CD4-positive, alpha-beta T cell treated with Interferon gamma for 1 hour (primary cell): ENCODE data around the gene C22orf31.
"Not testable (repeated sequence)": the region's sequence is repeated elsewhere in the genome, so short reads cannot be mapped to it uniquely, and the experiment has no call there.

ENCODE experiments used
- DNase-seq: peaks from one replicate; pipeline ENCODE4 v3.0.0-alpha.2; 2020

C22orf31 gene

DNA sequence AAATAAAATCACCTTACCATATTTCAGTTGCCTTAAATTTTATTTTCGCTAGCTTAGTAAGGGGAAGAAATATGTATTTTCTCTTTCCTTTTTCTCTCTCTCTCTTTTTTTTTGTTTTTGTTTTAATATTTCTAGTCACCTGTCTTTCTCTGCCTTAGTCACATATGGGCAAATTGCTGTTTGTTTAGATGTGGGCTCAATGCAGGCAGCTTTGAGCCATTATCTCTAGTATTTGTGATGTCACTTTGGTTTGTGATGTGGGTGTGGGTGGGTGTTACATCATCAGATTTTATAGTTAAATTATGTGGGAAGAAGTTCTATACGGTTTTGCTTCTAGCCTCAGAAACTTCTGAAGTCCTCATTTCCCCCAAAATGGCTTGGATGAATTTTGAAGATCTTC is at the start of gene C22orf31:
C22orf31 (minus strand) TSS at position 59 of the 400 bp plus-strand sequence; CDS start at position 20, 39 bp downstream.
- DNase-seq, result no peak

GRCh38 chr22:29110946-29111345 is 49.3 kb upstream of the C22orf31 start:
- DNase-seq, result no peak

GRCh38 chr22:29109822-29110221 is 48.2 kb upstream of the C22orf31 start:
- no peak for DNase-seq

GRCh38 chr22:29108137-29108536 is 46.5 kb upstream of the C22orf31 start:
- DNase-seq, result no peak

- no peak for DNase-seq
Observed at GRCh38 chr22:29106839-29107238, 45.2 kb upstream of the C22orf31 start.

DNA sequence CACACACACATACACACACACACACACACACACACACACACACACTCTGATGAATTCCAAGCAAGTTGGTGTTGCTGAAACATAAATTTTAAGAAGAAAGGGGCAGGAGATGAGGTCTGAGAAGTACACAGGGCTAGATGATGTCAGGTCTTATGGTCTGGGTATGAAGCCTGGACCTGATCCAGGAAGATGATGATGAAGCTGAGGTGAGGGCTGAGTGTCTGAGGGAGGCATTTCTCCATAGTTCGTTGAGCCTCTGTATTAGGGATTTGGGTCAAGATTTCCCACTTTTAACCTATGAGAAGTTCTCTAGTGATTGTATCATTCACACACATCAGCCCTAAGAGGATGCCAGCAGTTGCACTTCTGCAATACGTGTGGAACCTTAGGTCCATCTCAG is 43.8 kb upstream of the C22orf31 start:
- no peak for DNase-seq

GRCh38 chr22:29103121-29103520 is 41.5 kb upstream of the C22orf31 start:
- no peak for DNase-seq

- DNase-seq, result no peak
Observed at GRCh38 chr22:29102300-29102699, 40.7 kb upstream of the C22orf31 start.

GRCh38 chr22:29098296-29098695 is 36.7 kb upstream of the C22orf31 start:
- no peak for DNase-seq

GRCh38 chr22:29096736-29097669 is 35.4 kb upstream of the C22orf31 start:
- DNase-seq, result no peak

GRCh38 chr22:29095459-29095858 is 33.8 kb upstream of the C22orf31 start:
- DNase-seq, result no peak

- DNase-seq, result no peak
Observed at GRCh38 chr22:29093501-29094300, 32.1 kb upstream of the C22orf31 start.

DNA sequence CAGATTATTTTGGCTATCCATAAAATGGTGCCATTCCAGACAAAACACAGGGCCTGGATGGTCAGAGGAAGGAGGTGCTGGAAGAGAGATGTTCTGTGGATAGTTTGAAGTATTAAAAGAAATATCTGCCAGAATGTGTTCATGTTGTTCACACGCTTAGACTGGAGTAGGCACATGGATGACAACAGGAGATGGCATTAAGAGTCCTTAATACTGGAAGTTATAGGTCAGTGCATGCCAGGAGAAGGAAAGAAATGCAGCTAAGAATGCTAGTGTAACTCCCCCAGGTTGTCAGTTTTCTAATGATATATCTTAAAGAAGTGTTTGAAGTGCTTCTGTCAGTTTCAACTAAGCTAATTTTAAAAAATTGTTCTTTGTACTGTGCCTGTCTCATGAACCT is 31.4 kb upstream of the C22orf31 start:
- DNase-seq, result no peak

DNA sequence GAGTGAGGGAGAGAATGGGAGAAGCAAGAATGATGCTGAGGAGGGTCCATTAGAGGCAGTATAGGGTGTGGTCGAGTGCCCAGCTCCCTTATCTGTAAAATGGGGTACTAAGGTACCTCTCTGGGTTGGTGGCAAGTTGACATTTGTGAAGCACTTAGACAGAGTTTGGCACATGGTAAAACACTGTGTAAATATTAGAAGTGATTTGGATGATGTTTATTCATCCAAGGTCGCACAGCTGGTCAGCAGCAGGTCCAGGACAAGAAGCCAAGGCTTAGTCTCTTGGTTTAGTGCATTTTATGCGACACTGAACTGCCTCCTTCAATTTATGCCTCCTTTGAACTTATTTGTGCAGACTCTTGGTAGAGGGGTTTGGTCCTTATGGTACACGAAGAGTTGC is 30.6 kb upstream of the C22orf31 start:
- DNase-seq, result no peak

DNA sequence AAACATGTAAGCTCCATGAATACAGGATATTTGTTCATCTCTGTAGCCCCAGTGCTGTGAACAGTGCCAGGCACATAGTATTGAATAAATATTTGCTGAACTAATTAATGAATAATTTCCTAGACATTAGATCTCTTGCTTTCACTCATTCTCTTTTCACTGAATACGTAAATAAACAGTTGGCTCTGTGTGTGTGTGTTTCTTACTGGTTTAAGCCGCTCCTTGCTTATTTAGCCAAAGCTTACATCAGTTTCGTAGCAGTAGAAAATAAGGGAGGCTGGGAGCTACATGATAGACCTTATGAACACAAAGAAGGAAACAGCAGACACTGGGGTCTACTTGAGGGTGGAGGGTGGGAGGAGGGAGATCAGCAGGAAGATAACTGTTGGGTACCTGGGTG is 28.4 kb upstream of the C22orf31 start:
- DNase-seq, result no peak

- no peak for DNase-seq
Observed at GRCh38 chr22:29089507-29089906, 27.9 kb upstream of the C22orf31 start.

DNA sequence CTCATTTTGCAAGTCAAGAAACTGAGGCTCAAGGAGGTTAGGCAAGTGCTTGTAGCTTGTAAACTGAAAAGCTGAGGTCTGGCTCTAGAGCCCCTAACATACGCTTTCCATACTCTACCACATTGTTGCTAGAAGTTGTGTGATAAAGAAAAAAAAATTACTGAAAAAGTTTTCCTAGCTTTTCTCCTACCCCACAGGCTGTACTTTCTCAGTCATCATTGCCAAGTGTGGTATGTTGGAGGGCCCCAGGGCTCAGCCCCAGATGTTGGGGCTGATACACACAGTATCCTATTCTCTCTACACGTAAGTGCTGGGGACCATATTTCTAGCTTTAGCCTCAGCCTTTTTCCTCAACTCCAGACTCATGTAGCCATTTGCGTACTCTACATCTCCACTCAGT is 27.2 kb upstream of the C22orf31 start:
- no peak for DNase-seq

DNA sequence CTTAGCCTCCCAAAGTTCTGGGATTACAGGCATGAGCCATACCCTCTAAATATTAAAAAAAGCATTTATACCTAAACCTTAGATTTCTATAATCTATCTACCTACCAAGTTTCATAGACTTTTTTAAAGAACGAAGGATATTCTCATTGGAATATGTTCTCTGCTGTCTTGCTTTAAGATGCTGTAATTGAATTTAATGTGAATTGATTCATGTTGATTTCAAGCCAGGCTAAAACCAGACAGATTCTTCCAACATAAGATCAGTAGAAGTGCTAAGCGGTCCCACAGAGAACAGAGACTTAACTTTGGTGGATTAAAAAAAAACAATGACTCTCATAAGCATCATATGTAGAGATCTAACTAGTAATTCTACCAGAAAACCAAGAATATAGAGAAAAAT is 25.4 kb upstream of the C22orf31 start:
- no peak for DNase-seq

DNA sequence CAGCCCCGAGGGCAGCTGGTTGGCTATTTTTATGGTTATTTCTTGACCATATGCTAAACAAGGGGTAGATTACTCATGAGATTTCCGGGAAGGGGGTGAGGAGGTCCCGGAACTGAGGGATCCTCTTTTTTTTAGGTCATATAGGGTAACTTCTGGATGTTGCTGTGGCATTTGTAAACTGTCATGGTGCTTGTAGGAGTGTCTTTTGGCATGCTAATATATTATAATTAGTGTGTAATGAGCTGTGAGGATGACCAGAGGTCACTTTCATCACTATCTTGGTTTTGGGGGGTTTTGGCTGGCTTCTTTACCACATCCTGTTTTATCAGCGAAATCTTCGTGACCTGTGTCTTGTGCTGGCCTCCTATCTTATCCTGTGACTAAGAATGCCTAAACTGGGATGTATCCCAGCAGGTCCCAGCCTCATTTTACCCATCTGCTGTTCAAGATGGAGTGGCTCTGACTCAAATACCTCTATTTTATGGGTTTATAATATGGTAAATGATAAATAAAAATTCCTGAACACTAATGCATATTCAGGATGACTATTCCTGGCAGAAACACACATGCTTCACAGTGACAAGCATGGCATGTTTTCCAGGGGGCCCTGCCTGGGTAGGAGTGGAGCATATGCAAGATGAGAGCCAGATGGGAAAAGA is 22.4 kb upstream of the C22orf31 start:
- DNase-seq, result peak; percentile 53

DNA sequence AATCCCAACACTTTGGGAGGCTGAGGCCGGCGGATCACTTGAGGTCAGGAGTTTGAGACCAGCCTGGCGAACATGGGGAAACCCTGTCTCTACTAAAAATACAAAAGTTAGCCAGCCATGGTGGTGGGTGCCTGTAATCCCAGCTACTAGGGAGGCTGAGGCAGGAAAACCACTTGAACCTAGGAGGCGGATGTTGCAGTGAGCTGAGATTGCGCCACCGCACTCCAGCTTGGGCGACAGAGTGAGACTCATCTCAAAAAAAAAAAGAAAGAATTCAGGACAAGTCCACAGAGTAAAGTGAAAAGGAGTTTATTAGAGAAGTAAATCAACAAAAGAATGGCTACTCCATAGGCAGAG is 21.9 kb upstream of the C22orf31 start:
- DNase-seq, result not testable (repeated sequence)

- no peak for DNase-seq
Observed at GRCh38 chr22:29082826-29083545, 21.4 kb upstream of the C22orf31 start.

- DNase-seq, result no peak
Observed at GRCh38 chr22:29081517-29082236, 20.0 kb upstream of the C22orf31 start.
